ENCODE measurements around the gene MRPL42.
A peak's percentile ranks its signal among the peaks of the same experiment; 100 is the strongest.

DNA sequence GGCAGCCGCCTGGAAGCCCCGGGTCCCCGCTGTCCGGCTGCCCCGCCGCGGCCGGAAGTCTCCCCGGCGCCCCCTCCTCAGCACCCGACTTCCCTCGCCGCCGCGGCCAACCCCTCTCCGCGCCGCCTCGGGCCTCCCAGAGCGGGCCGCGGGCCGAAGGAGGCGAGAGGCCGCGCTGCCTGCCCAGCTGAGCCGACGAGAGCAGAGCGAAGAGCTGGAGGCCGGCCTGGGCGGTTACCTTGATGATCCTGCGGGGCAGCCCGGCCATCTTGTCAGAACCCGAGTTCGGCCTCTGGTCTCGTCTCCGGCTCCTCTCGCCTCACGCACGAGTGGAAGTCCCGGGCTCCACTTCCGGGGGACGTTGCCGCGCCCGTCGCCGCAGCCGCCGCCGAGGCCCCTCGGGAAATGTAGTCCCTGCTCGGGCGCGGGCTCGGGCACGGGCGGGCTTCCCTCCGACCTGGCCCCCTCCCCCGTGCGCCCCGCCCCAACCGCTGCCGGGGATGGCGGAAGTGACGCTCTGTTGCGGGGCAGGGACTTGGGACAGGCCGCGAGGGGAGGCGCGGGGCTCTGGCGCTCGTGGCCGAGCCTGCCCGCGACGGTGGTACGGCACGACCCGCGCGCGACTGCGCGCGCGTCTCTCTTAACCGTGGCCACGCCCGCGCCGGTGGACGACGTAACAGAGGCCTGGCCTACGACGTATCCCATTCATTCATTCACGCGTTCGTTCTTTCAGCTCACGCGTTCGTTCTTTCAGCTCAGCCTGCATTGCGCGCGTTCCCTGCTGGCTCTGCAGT lies 25.5 kb upstream of the MRPL42 start, which contains the start of gene UBE2N:
- TF ChIP-seq, protein P1, sequence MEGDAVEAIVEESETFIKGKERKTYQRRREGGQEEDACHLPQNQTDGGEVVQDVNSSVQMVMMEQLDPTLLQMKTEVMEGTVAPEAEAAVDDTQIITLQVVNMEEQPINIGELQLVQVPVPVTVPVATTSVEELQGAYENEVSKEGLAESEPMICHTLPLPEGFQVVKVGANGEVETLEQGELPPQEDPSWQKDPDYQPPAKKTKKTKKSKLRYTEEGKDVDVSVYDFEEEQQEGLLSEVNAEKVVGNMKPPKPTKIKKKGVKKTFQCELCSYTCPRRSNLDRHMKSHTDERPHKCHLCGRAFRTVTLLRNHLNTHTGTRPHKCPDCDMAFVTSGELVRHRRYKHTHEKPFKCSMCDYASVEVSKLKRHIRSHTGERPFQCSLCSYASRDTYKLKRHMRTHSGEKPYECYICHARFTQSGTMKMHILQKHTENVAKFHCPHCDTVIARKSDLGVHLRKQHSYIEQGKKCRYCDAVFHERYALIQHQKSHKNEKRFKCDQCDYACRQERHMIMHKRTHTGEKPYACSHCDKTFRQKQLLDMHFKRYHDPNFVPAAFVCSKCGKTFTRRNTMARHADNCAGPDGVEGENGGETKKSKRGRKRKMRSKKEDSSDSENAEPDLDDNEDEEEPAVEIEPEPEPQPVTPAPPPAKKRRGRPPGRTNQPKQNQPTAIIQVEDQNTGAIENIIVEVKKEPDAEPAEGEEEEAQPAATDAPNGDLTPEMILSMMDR (IDR thresholded peaks at IDR 0.05), result no peak
- TF ChIP-seq POLR2A (IDR thresholded peaks at IDR 0.05), result peak in 1 of 2 donors; percentile 80

Measured in heart left ventricle (tissue), 13 donors.